Sciatic nerve (tissue), 2 donors: Measurements from ENCODE around the gene AKT1S1. TPM values are rescaled to one million over a fixed set of nuclear protein-coding genes. Genes with fewer than 3 reads are reported as not detected.

Experiments used
- ATAC-seq: fragments of 200-7000 bp; cut with Tn5 transposase; one replicate; pipeline ENCODE4 v1.9.1; 2020; ENCODE audit warnings: mild to moderate bottlenecking, moderate library complexity
- DNase-seq: peaks from one replicate; pipeline ENCODE4 v3.0.0-alpha.2; 2020; ENCODE audit warnings: low spot score
- intact Hi-C: fragments of 100-400 bp; cut with DNase I; formaldehyde crosslinking; loops from one replicate; pipeline ENCODE4 v1.14.2; 2022
- total RNA-seq: library from RNA; stranded (reverse); fragmentation: NEBNext Ultra II Directional; extraction: Animal tissue kit (Norgen Biotek cat#: 25700); gene quantifications from one replicate; pipeline ENCODE4 v1.2.1, GENCODE V29; 2021
- donor health status: DM: no; HTN: no; CAD: no.
- donor health status: DM: no; HTN: no; CAD: no.

Gene AKT1S1
- total RNA-seq, 1 donor from 2014 or later, result 36.6 TPM

- intact Hi-C loops, result no loop called here
- no peak for ATAC-seq
- DNase-seq, result peak; percentile 57
Measured at GRCh38 chr19:49887665-49888509, 10.7 kb upstream of the AKT1S1 start.

DNA sequence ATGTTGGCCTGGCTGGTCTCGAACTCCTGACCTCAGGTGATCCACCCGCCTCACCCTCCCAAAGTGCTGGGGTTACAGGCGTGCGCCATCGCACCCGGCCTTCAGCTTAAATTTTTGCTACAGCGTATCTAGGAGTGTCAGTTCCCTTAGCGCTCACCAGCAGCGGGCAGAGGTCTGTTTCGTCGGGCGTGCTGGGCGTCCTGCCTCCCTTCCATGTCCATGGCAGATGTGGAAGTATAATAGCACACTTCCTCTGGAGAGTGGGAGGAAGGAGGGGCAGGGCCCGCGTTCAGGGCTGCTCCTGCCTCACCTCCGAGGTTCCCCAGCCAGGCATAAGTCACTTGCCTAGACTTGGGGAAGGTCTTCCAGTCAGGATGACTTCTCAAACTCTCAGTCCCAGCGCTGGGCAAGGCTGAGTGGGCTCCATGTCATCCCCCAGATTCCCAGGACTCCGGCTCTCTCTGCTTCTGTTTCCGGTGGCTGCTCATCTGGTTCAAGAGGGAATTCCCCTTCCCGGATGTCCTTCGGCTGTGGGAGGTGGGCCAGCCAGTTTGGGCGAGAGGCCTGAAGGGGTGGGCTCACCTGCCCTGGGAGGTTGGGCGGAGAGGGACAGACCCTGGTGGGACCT is 10.0 kb upstream of the AKT1S1 start:
- ATAC-seq (no peak), DNase-seq (peak; percentile 64)
- intact Hi-C loops, result no loop called here

DNA sequence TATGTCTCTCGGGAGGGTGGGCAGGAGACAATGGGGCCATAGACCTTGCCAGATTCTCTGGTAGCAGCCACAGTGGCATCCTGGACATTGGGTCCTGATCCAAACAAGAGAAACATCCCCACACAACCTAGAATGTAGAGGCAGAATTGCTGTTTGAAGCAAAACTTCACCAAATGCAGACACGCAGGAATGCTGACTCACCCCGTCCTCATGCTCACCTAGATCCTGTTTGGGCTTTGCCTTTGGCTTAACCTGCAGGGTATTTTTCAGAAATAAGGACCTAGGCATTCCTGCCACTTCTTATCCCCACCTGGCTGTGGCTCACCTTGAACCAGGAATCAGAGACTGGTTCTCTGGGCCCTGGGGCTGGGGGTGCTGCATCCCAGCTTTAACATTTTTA is 7.6 kb upstream of the AKT1S1 start:
- intact Hi-C loops, result no loop called here
- no peak for DNase-seq
- no peak for ATAC-seq

DNA sequence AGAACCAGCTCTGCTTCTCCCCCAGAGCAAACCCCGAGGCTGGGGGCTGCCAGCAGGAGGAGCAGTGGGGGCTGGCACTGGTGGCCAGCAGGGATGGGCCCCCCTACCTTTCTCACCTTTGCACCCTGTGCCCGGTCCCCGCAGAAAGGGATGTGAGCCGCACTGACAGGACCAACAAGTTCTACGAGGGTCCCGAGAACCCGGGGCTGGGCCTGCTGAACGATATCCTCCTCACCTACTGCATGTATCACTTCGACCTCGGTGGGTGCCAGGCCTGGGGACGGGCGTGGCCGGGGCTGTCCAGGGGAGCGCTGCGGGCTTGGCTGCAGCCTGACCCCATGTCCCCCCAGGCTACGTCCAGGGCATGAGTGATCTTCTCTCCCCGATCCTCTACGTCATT is 7.0 kb upstream of the AKT1S1 start:
- ATAC-seq, result no peak
- intact Hi-C loops, result no loop called here
- peak; percentile 63 for DNase-seq

- no peak for DNase-seq
- intact Hi-C loops, result no loop called here
- ATAC-seq, result no peak
Measured at GRCh38 chr19:49883094-49883493, 5.9 kb upstream of the AKT1S1 start.

GRCh38 chr19:49882643-49883042 is 5.5 kb upstream of the AKT1S1 start:
- intact Hi-C loops, result no loop called here

DNA sequence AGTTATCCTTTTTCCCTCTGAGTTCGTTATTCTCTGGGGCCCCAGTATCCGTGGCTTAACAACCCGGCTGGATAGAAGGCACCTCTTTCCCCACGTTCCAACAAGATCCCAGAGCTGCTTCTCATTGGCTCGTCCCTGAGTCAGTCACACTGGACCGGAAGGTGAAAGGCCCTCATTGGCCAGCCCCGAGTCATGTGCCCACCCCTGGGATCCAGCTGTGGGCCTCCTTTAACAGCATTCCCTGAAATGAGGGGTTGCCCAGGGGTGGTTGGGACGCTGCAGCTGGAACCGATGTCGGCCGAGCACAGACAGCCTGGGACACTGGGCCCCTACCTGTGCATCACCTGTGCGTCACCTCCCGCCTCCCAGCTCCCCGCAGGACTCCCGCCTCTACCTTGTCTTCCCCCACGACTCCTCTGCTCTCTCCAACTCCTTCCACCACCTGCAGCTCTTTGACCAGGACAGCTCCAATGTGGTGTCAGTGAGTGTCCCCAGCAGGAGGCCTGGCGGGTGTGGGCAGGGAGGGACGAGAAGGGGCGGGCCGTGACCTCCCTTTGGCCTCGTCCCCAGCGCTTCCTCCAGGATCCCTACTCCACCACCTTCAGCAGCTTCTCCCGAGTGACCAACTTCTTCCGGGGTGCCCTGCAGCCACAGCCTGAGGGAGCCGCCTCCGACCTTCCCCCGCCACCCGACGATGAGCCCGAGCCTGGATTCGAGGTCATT is 4.7 kb upstream of the AKT1S1 start:
- DNase-seq (peak; percentile 60), ATAC-seq (no peak)
- intact Hi-C loops, result no loop called here

More at GRCh38 chr19:49882643-49883042, 5.5 kb upstream of the AKT1S1 start:
- ATAC-seq, result no peak
- peak; percentile 55 for DNase-seq

- intact Hi-C loops, result no loop called here
- DNase-seq, result peak; percentile 58
- ATAC-seq, result no peak
Measured at GRCh38 chr19:49881186-49881585, 4.0 kb upstream of the AKT1S1 start.

GRCh38 chr19:49880162-49880869 is 3.2 kb upstream of the AKT1S1 start:
- ATAC-seq (no peak), DNase-seq (peak; percentile 56)
- intact Hi-C loops, result no loop called here

GRCh38 chr19:49879243-49879963 is 2.2 kb upstream of the AKT1S1 start:
- ATAC-seq (no peak), DNase-seq (peak; percentile 59)
- intact Hi-C loops, result no loop called here

DNA sequence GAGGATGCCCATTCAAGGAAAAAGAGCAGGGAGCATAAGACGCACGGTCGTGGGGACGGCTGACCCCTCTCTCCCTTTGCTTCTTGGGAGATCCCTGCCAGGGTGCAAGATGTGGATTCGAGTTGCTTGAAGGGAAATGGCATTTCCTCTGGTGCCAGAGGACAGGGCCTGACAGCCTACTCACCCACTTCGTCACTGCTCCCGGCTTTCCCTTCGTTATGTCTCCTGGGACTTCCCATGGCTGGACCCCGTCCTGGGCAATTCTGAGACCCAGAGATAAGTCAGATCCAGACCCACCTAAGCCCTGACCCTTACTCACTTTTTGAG is 1.6 kb upstream of the AKT1S1 start:
- no peak for ATAC-seq
- no peak for DNase-seq
- intact Hi-C loops, result no loop called here

GRCh38 chr19:49877879-49878743 is 956 bp upstream of the AKT1S1 start:
- intact Hi-C loops, result no loop called here
- DNase-seq, result peak; percentile 99
- ATAC-seq, result peak; percentile 85

GRCh38 chr19:49876422-49877019 is 634 bp downstream of the AKT1S1 start:
- intact Hi-C loops, result no loop called here
- ATAC-seq, result peak; percentile 85
- peak; percentile 98 for DNase-seq

GRCh38 chr19:49875857-49876421 is 1.2 kb downstream of the AKT1S1 start:
- peak; percentile 2 for ATAC-seq
- intact Hi-C loops, result no loop called here
- peak; percentile 88 for DNase-seq

- DNase-seq (no peak), ATAC-seq (no peak)
- intact Hi-C loops, result no loop called here
Measured at GRCh38 chr19:49875177-49875576, 2.0 kb downstream of the AKT1S1 start.

DNA sequence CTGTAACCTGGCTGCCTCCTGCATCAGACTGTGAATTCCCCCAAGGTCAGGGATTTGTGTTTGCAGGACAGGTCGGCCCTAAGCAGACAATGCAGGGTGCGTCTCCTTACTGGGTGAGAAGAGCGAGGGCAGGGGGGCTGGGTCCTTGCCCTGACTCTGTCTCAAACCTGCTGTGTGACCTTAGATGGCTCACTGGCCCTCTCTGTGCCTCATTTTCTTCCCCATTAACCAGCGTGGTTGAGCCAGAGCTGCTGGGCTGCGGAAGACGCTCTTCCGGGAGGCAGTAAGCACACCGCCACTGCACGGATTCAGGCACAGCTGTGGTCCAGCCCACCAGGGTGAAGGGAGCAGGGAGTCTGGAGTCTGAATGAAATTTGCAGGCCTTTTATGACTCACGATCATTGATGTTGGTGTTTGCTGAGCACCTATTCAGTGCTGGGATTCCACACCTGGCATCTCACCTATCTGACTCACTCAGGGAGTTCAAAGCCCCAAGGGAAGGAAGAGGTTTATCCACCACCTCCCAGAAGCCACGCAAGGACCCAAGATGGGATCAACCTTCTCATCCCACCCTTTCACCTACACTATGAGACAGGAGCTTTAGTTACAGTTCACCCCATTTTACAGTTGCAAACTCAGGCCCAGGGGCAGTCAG is 2.5 kb downstream of the AKT1S1 start:
- DNase-seq, result no peak
- intact Hi-C loops, result no loop called here
- ATAC-seq, result no peak

- no peak for DNase-seq
- ATAC-seq, result no peak
- intact Hi-C loops, result no loop called here
Measured at GRCh38 chr19:49873834-49874233, 3.3 kb downstream of the AKT1S1 start.
